ENCODE data around the gene HLA-C. TPM values are rescaled to one million over a fixed set of nuclear protein-coding genes. Genes with fewer than 3 reads are reported as not detected.

Gene HLA-C
- total and polyA plus RNA-seq, 2 donors (not counting 3 experiments of a cell fraction or from before 2014, with no cell fraction given), result 109 to 287 TPM

DNA sequence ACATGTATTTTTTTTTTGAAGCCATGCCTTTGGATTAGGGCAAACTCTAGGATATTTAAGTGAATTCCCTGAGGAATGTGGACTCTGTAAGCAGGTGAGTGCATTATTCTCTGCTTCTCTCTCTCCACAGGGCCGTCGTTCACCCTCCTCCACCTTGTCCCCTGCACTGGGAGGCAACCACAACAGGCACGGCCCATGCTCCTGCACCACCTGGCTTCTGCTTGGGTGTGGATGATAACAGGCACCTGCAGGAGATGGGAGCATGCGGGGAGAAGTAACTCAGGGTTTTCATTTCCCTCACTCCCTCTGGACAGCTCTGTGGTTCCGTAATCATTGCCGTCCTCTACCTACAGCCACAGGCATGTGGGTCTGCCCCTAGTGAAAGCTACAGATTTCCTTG is 43.4 kb downstream of the HLA-C start:
- ChIA-PET CTCF (no interaction called here), POLR2A (no interaction called here)
- no peaks in the 10 kb centered on the region for H3K4me1 ChIP-seq (ENCODE audit: control insufficient read depth, extremely low read depth, insufficient read depth, low read length)
- no peak overlapping the region for H3K27ac ChIP-seq (ENCODE audit: insufficient read depth, low read depth, low read length)
- H3K9ac ChIP-seq (replicated peaks; ENCODE audit: extremely low read depth, insufficient read depth, low read length), result no peak overlapping the region
- no peaks in the 10 kb centered on the region for H4K20me1 ChIP-seq (replicated peaks; ENCODE audit: control insufficient read depth, extremely low read depth, insufficient read depth, low read length)
- dilution Hi-C loops (cut with MboI; ENCODE audit: extremely low pct_ligation_motif_present, low sequenced_read_pairs), result no loop called here
- peaks cover 9 to 15% of the 10 kb centered on the region in 2 experiments for H3K27me3 ChIP-seq (ENCODE audit: control insufficient read depth in 2 of 2, insufficient read depth in 2 of 2, low read length in 2 of 2)
- intact Hi-C loops (cut with micrococcal nuclease), result no loop called here
- no peak overlapping the region for H3K4me3 ChIP-seq (replicated peaks in 1 of 3; ENCODE audit: insufficient read depth in 1 of 3, low read depth in 1 of 3, low read length in 3 of 3)
- no peaks in the 10 kb centered on the region for H3K9me1 ChIP-seq (replicated peaks; ENCODE audit: control insufficient read depth, extremely low read depth, insufficient read depth, low read length)
- no peaks in the 10 kb centered on the region for H3K79me2 ChIP-seq (ENCODE audit: control insufficient read depth, insufficient read depth, low read length)
- no peaks in the 10 kb centered on the region for H3K36me3 ChIP-seq (ENCODE audit: control insufficient read depth in 2 of 2, extremely low read depth in 1 of 2, insufficient read depth in 2 of 2, low read length in 2 of 2)
- BruUV-seq (replicated peaks), result no TSS peak
- FAIRE-seq (no peak), DNase-seq (ENCODE audit: low read depth, low spot score) (no peak)
- TF ChIP-seq POLR2A (IDR thresholded peaks at IDR 0.05; ENCODE audit: low read depth, low read length) (no peak), GATA2 (IDR thresholded peaks at IDR 0.05; ENCODE audit: insufficient read depth, insufficient read length, low read depth, low read length) (no peak), JUN (IDR thresholded peaks at IDR 0.05; ENCODE audit: borderline replicate concordance, insufficient read depth, insufficient read length, low read depth) (no peak), POLR2AphosphoS5 (IDR thresholded peaks at IDR 0.05; ENCODE audit: insufficient read depth, low read depth, low read length) (no peak), MYC (IDR thresholded peaks at IDR 0.05; ENCODE audit: low read depth, low read length) (no peak)
- TF ChIP-seq, protein P1, sequence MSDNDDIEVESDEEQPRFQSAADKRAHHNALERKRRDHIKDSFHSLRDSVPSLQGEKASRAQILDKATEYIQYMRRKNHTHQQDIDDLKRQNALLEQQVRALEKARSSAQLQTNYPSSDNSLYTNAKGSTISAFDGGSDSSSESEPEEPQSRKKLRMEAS (IDR thresholded peaks at IDR 0.05; ENCODE audit: insufficient read depth, insufficient read length), result no peak
- TF ChIP-seq, protein P2, sequence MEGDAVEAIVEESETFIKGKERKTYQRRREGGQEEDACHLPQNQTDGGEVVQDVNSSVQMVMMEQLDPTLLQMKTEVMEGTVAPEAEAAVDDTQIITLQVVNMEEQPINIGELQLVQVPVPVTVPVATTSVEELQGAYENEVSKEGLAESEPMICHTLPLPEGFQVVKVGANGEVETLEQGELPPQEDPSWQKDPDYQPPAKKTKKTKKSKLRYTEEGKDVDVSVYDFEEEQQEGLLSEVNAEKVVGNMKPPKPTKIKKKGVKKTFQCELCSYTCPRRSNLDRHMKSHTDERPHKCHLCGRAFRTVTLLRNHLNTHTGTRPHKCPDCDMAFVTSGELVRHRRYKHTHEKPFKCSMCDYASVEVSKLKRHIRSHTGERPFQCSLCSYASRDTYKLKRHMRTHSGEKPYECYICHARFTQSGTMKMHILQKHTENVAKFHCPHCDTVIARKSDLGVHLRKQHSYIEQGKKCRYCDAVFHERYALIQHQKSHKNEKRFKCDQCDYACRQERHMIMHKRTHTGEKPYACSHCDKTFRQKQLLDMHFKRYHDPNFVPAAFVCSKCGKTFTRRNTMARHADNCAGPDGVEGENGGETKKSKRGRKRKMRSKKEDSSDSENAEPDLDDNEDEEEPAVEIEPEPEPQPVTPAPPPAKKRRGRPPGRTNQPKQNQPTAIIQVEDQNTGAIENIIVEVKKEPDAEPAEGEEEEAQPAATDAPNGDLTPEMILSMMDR (IDR thresholded peaks at IDR 0.05; ENCODE audit: extremely low read depth in 1 of 2, insufficient read depth in 1 of 2, low read depth in 1 of 2, low read length in 2 of 2), result no peak
- no peaks in the 10 kb centered on the region for H3K9me3 ChIP-seq (replicated peaks; ENCODE audit: control insufficient read depth, insufficient read depth, low read length)
- H3K4me2 ChIP-seq (ENCODE audit: insufficient read depth, low read length), result no peak overlapping the region
- H2AFZ ChIP-seq (ENCODE audit: low read depth, low read length), result no peak overlapping the region

Measured in endothelial cell of umbilical vein (primary cell).